PC-9 (cell line): Measurements from ENCODE around the gene RABGGTA. TPM values are rescaled to one million over a fixed set of nuclear protein-coding genes. Genes with fewer than 3 reads are reported as not detected.

Source experiments
- BruUV-seq: library from RNA; stranded (reverse); fragments of 400-500 nt; replicated peaks from 2 replicates; lab custom pipeline; 2021; lab: Mats Ljungman, UMichigan
- CTCF ChIA-PET: fragments of 300-600 bp; sonication (Branson Sonifier 250); formaldehyde crosslinking; loops from one replicate; lab custom pipeline; 2022; ENCODE audit warnings: antibody characterized with exemption; lab: Charles Lee
- POLR2A ChIA-PET: fragments of 300-600 bp; sonication (Branson Sonifier 250); formaldehyde crosslinking; loops from one replicate; lab custom pipeline; 2022; ENCODE audit warnings: antibody characterized with exemption; ENCODE audit not compliant: unreplicated experiment; lab: Charles Lee
- DNase-seq, 2 experiments: peaks; one replicate each; pipeline versions ENCODE4 v3.0.0 to v3.0.0-alpha.2; 2015 to 2022; ENCODE audit warnings: mixed read lengths in 1 of 2
- H2AFZ ChIP-seq: fragments of 200-600 bp; sonication (generic); 2 replicates; pipeline ENCODE4 v1.8.1; 2017; ENCODE audit warnings: antibody characterized with exemption
- H3F3A ChIP-seq: fragments of 200-600 bp; sonication (generic); 2 replicates; pipeline ENCODE4 v1.8.1; 2017; ENCODE audit warnings: antibody characterized with exemption, mild to moderate bottlenecking, low read depth; ENCODE audit not compliant: insufficient read depth
- H3K27ac ChIP-seq: fragments of 200-600 bp; sonication (generic); 2 replicates; pipeline ENCODE4 v1.6.1; 2016; ENCODE audit warnings: mixed run types
- H3K27me3 ChIP-seq: fragments of 200-600 bp; sonication (generic); 2 replicates; pipeline ENCODE4 v1.6.1; 2016; ENCODE audit warnings: low read depth, mixed run types; ENCODE audit not compliant: insufficient read depth
- H3K36me3 ChIP-seq: fragments of 200-600 bp; sonication (generic); 2 replicates; pipeline ENCODE4 v1.6.1; 2016; ENCODE audit warnings: low read depth, mixed run types
- H3K4me1 ChIP-seq: fragments of 200-600 bp; sonication (generic); replicated peaks from 2 replicates; pipeline ENCODE4 v1.6.1; 2016; ENCODE audit warnings: mixed run types; ENCODE audit not compliant: insufficient read depth
- H3K4me2 ChIP-seq: fragments of 200-600 bp; sonication (generic); 2 replicates; pipeline ENCODE4 v1.6.1; 2017; ENCODE audit warnings: mixed run types
- H3K4me3 ChIP-seq: fragments of 200-600 bp; sonication (generic); 2 replicates; pipeline ENCODE4 v1.6.1; 2016; ENCODE audit warnings: mixed run types
- H3K79me2 ChIP-seq: fragments of 200-600 bp; sonication (generic); 2 replicates; pipeline ENCODE4 v1.6.1; 2017; ENCODE audit warnings: low read depth, mixed run types
- H3K9me2 ChIP-seq: fragments of 200-600 bp; sonication (generic); 2 replicates; pipeline ENCODE4 v1.8.1; 2017; ENCODE audit warnings: mild to moderate bottlenecking; ENCODE audit not compliant: insufficient read depth
- H3K9me3 ChIP-seq: fragments of 200-600 bp; sonication (generic); 2 replicates; pipeline ENCODE4 v1.8.1; 2016; ENCODE audit warnings: low read depth; ENCODE audit not compliant: insufficient read depth
- H4K20me1 ChIP-seq: fragments of 200-600 bp; sonication (generic); 2 replicates; pipeline ENCODE4 v1.8.1; 2017; ENCODE audit not compliant: insufficient read depth
- EZH2 ChIP-seq: fragments of 200-600 bp; sonication (generic); IDR thresholded peaks from 2 replicates; pipeline ENCODE4 v1.8.0; 2017; ENCODE audit warnings: antibody characterized with exemption, low read depth
- intact Hi-C: fragments of 100-400 bp; cut with micrococcal nuclease; formaldehyde crosslinking; loops from one replicate; pipeline ENCODE4 v1.10.0; 2022; ENCODE audit not compliant: unreplicated experiment
- total RNA-seq: library from RNA; stranded (reverse); gene quantifications from 2 replicates; pipeline ENCODE4 v1.2.3, GENCODE V29; 2021
- TF ChIP-seq, protein P1 (sequence below): fragments of 200-600 bp; sonication (generic); conservative IDR thresholded peaks from 2 replicates; pipeline ENCODE4 v1.6.1; 2017; ENCODE audit warnings: mixed run types, antibody characterized with exemption, mild to moderate bottlenecking, moderate library complexity

RABGGTA gene
- total RNA-seq, 1 experiment from 2014 or later, result 25.2 TPM

DNA sequence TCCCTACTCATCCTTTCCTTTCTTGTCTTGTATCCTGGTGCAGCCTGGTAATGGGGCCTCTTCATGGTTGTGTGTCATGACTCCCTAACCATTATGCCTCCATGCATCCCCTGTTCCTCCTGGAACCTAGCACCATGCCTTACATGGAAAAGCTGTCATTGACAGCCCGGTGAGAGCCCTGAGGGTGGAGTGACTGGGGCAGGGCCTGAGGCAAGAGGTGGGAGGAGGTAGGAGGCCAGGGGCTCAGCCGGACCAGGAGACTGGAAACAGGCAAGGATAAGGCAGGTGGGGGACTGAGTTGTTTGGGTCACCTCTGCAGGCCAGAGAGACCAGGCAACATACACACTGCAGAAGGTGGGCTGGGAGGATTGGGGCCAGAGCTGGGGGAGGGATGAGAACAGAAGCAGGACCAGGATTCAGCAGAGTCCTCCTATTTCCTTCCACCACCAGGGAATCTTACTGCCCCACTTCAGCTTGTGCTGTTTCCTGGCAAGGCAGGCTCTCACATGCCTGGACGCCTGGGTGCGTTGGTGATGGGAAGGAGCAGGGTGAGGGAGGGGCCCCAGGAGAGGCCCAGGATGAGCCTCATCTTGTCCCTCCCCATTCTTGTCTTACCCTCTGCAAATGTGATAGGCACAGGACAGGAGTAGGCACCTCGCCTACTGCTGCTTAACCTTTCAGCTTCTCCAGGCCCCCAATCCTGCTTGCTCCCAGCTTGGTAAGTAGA is 38.3 kb upstream of the RABGGTA start, which contains the start of gene LTB4R2:
Gene LTB4R2, plus strand, starts transcription at position 603 of the 727 bp plus-strand sequence. CDS start 525 bp downstream, outside the sequence.
- no peaks in the 10 kb centered on the region for H3K4me1 ChIP-seq

DNA sequence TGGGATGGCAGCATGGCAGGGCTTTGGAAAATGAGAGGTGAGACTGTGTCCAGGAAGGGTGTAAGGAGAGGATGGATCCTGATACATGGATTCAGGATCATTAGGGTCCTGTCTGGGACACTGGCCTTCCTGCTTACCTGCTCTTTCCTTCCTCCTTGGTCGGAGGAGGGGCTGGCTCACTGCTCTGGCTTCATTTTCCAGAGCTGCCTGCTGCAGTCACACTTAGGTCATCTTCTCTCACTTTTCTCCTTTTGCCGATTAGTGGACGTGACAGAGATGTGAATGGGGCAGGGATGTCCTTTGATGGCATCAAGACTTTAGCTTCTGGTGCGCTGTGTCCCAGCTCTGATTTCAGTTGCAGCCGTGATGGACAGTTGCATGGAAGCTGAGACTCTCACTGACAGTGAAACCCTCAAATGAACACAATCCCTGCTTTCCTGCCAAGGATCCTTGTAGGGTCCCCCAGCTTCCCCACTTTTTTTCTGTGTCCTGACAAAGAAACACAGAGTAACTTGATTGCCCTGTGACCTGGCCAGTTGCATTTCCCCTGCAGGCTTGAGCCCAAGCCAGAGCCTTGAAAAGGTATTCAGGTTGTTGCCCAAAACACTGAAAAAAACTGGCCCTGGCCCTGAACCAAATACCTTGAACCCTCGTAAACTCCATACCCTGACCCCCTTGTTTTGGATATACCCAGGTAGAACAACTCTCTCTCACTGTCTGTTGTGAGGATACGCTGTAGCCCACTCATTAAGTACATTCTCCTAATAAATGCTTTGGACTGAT is 37.1 kb upstream of the RABGGTA start:
- Histone ChIP-seq H3K4me1 (no peaks in the 10 kb centered on the region), H3K36me3 (no peaks in the 10 kb centered on the region; the same call in 1 of the 2 replicates), H3K9me2 (no peaks in the 10 kb centered on the region), H3K4me2 (no peak overlapping the region), H3K4me3 (no peak overlapping the region), H3K9me3 (no peaks in the 10 kb centered on the region), H3K27ac (no peak overlapping the region), H3K27me3 (no peaks in the 10 kb centered on the region), H2AFZ (no peak overlapping the region), H3K79me2 (no peaks in the 10 kb centered on the region), H3F3A (no peaks in the 10 kb centered on the region), H4K20me1 (no peaks in the 10 kb centered on the region)
- no peak for TF ChIP-seq EZH2
- TF ChIP-seq, protein P1, sequence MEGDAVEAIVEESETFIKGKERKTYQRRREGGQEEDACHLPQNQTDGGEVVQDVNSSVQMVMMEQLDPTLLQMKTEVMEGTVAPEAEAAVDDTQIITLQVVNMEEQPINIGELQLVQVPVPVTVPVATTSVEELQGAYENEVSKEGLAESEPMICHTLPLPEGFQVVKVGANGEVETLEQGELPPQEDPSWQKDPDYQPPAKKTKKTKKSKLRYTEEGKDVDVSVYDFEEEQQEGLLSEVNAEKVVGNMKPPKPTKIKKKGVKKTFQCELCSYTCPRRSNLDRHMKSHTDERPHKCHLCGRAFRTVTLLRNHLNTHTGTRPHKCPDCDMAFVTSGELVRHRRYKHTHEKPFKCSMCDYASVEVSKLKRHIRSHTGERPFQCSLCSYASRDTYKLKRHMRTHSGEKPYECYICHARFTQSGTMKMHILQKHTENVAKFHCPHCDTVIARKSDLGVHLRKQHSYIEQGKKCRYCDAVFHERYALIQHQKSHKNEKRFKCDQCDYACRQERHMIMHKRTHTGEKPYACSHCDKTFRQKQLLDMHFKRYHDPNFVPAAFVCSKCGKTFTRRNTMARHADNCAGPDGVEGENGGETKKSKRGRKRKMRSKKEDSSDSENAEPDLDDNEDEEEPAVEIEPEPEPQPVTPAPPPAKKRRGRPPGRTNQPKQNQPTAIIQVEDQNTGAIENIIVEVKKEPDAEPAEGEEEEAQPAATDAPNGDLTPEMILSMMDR, result no peak; the same call in 1 of the 2 replicates
- no peak for DNase-seq
- no TSS peak for BruUV-seq
- CTCF ChIA-PET, result interaction anchor here (1.2 kb wide), 1 partner anchor 66 kb away, joined by 5 read pairs; the partner anchor contains the start of gene TINF2
- POLR2A ChIA-PET, result interaction anchor here (0.6 to 0.7 kb wide), 2 partner anchors 58 to 134 kb away, joined by 6 to 25 read pairs; no protein-coding TSS in a partner anchor
- intact Hi-C loops, result no loop called here

More for the DNA sequence above, 38.3 kb upstream of the RABGGTA start, which contains the start of gene LTB4R2:
- TF ChIP-seq, protein P1, result no peak
- no peak for TF ChIP-seq EZH2
- Histone ChIP-seq H3K4me2 (no peak within 1 kb of the TSS), H3F3A (no peaks in the 10 kb centered on the region), H4K20me1 (no peaks in the 10 kb centered on the region), H3K9me2 (no peaks in the 10 kb centered on the region), H3K36me3 (no peaks in the 10 kb centered on the region), H3K79me2 (no peaks in the 10 kb centered on the region), H3K4me3 (no peak within 1 kb of the TSS), H3K9me3 (no peaks in the 10 kb centered on the region), H2AFZ (no peak within 1 kb of the TSS), H3K27ac (no peak within 1 kb of the TSS), H3K27me3 (no peaks in the 10 kb centered on the region)
- BruUV-seq, result no TSS peak
- ChIA-PET CTCF (interaction anchor here (0.6 kb wide), 1 partner anchor 216 kb away, joined by 7 read pairs; no protein-coding TSS in a partner anchor), POLR2A (no interaction called here)
- intact Hi-C loops, result no loop called here
- no peak for DNase-seq

DNA sequence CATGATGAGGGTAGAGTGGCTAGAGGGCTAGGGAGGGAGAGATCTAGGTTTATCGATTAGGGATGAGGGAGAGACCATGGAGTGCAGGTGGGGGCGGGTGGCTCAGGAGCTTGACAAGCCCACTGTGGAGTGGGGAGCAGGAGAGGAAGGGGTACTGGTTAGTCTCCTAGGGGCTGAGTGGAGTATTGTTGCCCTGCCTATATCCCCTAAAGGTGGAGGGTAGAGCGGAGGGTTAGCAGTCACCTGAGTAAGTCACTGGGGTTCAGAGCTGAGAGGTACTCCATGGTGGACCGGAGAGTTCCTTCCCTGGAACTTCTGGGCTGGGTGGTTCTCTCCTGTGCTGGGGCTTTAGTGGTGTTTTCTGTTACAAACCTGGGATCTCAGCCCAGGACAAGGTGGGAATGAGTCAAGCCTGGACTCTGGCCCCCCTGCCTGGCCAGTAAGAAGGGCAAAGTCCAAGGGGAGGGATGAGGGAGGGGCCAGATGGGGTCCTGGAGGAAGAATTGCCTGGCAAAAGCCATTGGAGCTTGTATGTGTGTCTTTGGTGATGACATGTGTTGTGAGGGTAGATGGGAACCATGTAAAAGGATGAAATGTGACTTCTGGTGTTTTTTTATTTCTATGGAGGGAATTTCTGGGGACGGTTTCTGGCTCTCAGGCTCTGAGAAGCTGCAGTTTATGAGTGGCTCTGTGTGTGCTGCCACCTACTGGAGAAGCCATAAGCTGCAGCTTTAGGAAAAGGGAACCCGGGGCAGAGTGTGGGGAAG is 36.4 kb upstream of the RABGGTA start, which contains the start of gene CIDEB:
Gene CIDEB, minus strand, starts transcription at position 403 of the 767 bp plus-strand sequence. Its CDS starts 119 bp downstream, at position 284.
- POLR2A ChIA-PET, result interaction anchor here (0.6 to 0.7 kb wide), 3 partner anchors 28 to 134 kb away, joined by 5 to 25 read pairs (median 6); no protein-coding TSS in a partner anchor
- no TSS peak for BruUV-seq
- no peak within 1 kb of the TSS for H3K4me2 ChIP-seq

More for the DNA sequence above, 36.4 kb upstream of the RABGGTA start, which contains the start of gene CIDEB:
- no peaks in the 10 kb centered on the region for H3K79me2 ChIP-seq
- no peaks in the 10 kb centered on the region for H4K20me1 ChIP-seq
- H3K4me3 ChIP-seq, result no peak within 1 kb of the TSS
- no peaks in the 10 kb centered on the region for H3K9me2 ChIP-seq
- H3K27me3 ChIP-seq, result no peaks in the 10 kb centered on the region
- no peaks in the 10 kb centered on the region for H3K4me1 ChIP-seq
- H3K9me3 ChIP-seq, result no peaks in the 10 kb centered on the region
- no peaks in the 10 kb centered on the region; the same call in 1 of the 2 replicates for H3K36me3 ChIP-seq
- intact Hi-C loops, result no loop called here
- H2AFZ ChIP-seq, result no peak within 1 kb of the TSS
- DNase-seq, result peak in 1 of 2 experiments; percentile 50
- CTCF ChIA-PET, result interaction anchor here (0.6 to 1.2 kb wide), 3 partner anchors 15 to 65 kb away, joined by 5 to 21 read pairs (median 7); partner anchors contain the start of gene TINF2
- no peak for TF ChIP-seq EZH2
- TF ChIP-seq, protein P1, result peak; percentile 80
- H3K27ac ChIP-seq, result no peak within 1 kb of the TSS
- H3F3A ChIP-seq, result no peaks in the 10 kb centered on the region
